ENCODE data around the gene LAGE3. TPM values are rescaled to one million over a fixed set of nuclear protein-coding genes. Genes with fewer than 3 reads are reported as not detected.

LAGE3 gene, protein sequence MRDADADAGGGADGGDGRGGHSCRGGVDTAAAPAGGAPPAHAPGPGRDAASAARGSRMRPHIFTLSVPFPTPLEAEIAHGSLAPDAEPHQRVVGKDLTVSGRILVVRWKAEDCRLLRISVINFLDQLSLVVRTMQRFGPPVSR
- polyA plus RNA-seq (2011; rRNA removed) = 9.3 and 13.2 TPM in 2 replicates
- 5.0 and 5.7 TPM in 2 replicates for polyA minus RNA-seq (2011; rRNA and poly(A)+ RNA removed)

DNA sequence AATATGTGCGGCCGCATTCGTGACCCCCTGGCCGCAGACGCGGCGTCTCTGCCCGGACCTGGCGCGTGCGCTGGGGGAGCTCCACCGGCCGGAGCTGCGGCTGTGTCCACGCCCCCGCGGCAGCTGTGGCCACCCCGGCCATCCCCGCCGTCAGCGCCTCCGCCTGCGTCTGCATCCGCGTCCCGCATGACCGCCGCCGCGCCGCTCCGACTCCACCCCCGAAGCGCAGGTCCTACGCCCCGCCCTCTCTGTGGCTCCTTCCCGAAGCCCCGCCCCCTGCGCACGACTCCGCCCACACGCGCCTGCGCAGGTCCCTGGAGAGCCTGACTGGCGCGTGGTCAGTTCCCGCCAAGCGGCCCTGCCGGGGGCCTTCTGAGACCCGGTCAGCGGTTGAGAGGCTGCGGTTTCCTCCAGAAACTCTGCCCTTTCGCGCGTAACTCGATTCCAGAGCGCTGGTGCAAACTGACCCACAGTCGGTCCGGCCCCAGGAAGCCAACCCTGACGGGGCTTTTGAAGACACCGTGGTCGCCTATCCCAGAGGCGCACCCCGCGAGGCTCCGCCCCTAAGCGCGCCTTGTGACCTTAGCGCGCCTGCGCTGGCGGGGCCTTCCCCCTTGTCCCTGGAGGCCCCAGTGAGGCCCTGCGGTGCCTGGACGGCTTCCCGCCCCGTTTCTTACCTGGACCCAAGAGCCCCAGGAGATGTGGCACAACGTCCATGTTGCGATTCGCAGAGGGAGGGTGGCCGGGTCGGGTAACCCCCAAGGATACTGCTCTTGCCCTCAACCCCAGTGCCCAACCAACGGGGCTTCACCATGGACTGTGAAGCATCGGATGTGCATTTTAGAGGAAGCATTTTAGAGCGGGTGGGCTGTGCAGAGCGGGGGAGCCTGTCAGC lies at the start of gene LAGE3:
Gene LAGE3 (minus strand): TSS at position 554 of the 895 bp plus-strand sequence. CDS start 366 bp downstream, at position 188.
- POLR2A ChIA-PET = interaction anchor here (0.5 to 2.1 kb wide), 4 partner anchors 11 to 62 kb away, joined by 3 to 11 read pairs (median 4); partner anchors contain the start of genes FAM3A and SLC10A3
- no peak within 1 kb of the TSS for H3K27ac ChIP-seq (ENCODE audit: low read depth, low read length)
- DNase-seq (ENCODE audit: low read depth, low spot score) = peak; percentile 69
- peaks cover 6% of the 10 kb centered on the region; the same call in 1 of the 2 replicates for H3K9me3 ChIP-seq (ENCODE audit: control insufficient read depth, insufficient read depth, low read length)
- H3K27me3 ChIP-seq (ENCODE audit: control insufficient read depth, insufficient read depth, low read length) = no peaks in the 10 kb centered on the region
- CTCF ChIA-PET = no interaction called here
- TF ChIP-seq CTCF (IDR thresholded peaks at IDR 0.05; ENCODE audit: low read depth, low read length) = no peak
- peak within 1 kb of the TSS; percentile 61 for H3K4me3 ChIP-seq (ENCODE audit: low read depth, low read length)

GRCh38 chrX:154526901-154527675 lies 48.0 kb upstream of the LAGE3 start:
- no peak for DNase-seq (ENCODE audit: low read depth, low spot score)
- peak; percentile 57 for TF ChIP-seq CTCF (IDR thresholded peaks at IDR 0.05; ENCODE audit: low read depth, low read length)
- CTCF ChIA-PET = interaction anchor here (0.6 to 1.8 kb wide), 7 partner anchors 9 to 128 kb away, joined by 3 to 12 read pairs (median 5); no protein-coding TSS in a partner anchor
- Histone ChIP-seq H3K4me3 (ENCODE audit: low read depth, low read length) (no peak overlapping the region), H3K9me3 (ENCODE audit: control insufficient read depth, insufficient read depth, low read length) (no peaks in the 10 kb centered on the region), H3K27ac (ENCODE audit: low read depth, low read length) (peak overlapping the region; percentile 82), H3K27me3 (ENCODE audit: control insufficient read depth, insufficient read depth, low read length) (no peaks in the 10 kb centered on the region)
- POLR2A ChIA-PET = interaction anchor here (0.5 to 1.4 kb wide), 3 partner anchors 11 to 128 kb away, joined by 3 to 6 read pairs (median 5); partner anchors contain the start of gene FAM3A

DNA sequence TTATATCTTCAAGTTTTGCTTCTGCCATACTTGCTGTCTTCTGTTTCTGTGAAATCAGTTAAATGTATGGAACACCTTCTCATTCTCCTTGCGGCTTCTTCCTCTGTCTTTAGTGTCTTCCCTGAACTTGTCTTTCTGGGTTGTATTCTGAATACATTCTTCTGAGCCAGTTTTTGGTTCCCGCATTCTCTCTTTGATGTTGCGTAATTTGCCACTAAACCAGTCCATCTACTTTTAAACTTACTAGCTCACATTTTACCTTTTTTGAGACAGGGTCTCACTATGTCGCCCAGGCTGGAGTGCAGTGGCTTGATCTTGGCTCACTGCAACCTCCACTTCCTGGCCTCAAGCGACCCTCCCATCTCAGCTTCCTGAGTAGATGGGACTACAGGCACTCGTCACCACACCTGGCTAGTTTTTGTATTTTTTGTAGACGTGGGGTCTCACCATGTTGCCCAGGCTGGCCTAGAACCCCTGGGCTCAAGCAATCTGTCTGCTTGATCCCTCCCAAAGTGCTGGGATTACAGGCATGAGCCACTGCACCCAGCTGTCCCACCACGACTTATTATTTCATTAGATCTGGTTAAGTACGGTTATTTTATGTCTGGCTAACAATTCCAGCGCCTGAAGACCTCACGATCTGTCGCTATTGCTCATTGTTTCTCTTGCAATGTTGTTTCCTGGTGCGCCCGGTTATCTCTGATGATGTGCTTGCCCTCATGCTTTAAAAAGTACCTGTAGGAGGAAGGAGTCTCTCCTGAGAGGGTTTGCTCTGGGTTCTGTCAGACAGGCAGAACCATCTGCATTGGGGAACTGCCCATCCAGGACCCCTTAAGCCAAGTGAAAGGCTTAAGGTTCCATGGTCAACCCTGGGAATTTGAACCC lies 46.8 kb upstream of the LAGE3 start:
- ChIA-PET CTCF (interaction anchor here (1.4 kb wide), 1 partner anchor 127 kb away, joined by 5 read pairs; no protein-coding TSS in a partner anchor), POLR2A (interaction anchor here (0.6 kb wide), 1 partner anchor 16 kb away, joined by 3 read pairs; no protein-coding TSS in a partner anchor)
- no peak for DNase-seq (ENCODE audit: low read depth, low spot score)

More for the DNA sequence above, 46.8 kb upstream of the LAGE3 start:
- H3K4me3 ChIP-seq (ENCODE audit: low read depth, low read length) = no peak overlapping the region
- no peaks in the 10 kb centered on the region for H3K27me3 ChIP-seq (ENCODE audit: control insufficient read depth, insufficient read depth, low read length)
- H3K27ac ChIP-seq (ENCODE audit: low read depth, low read length) = no peak overlapping the region
- TF ChIP-seq CTCF (IDR thresholded peaks at IDR 0.05; ENCODE audit: low read depth, low read length) = no peak
- no peaks in the 10 kb centered on the region for H3K9me3 ChIP-seq (ENCODE audit: control insufficient read depth, insufficient read depth, low read length)
